IMR-90 (cell line): ENCODE results near the gene LBP. TPM values are rescaled to one million over a fixed set of nuclear protein-coding genes. Genes with fewer than 3 reads are reported as not detected.
"Not testable (repeated sequence)": the region's sequence is repeated elsewhere in the genome, so short reads cannot be mapped to it uniquely, and the experiment has no call there.

Source experiments
- ATAC-seq: fragments of 200-7000 bp; cut with Tn5 transposase; 2 replicates; pipeline ENCODE4 v1.9.1; 2020; ENCODE audit warnings: low read depth, mild to moderate bottlenecking, moderate library complexity
- BruUV-seq: library from RNA; stranded (reverse); fragments of 400-500 nt; replicated peaks from 2 replicates; lab custom pipeline; 2021; lab: Mats Ljungman, UMichigan
- CTCF ChIA-PET: fragments of 300-600 bp; formaldehyde crosslinking; extraction: SDS; loops from one replicate; lab custom pipeline; 2021; ENCODE audit warnings: antibody characterized with exemption; lab: Yijun Ruan, JAX
- POLR2A ChIA-PET: fragments of 300-600 bp; sonication (Branson Sonifier 250); formaldehyde crosslinking; loops from one replicate; lab custom pipeline; 2022; ENCODE audit warnings: antibody characterized with exemption; ENCODE audit not compliant: unreplicated experiment; lab: Charles Lee
- DNase-seq: peaks from one replicate; pipeline ENCODE4 v3.0.0; 2013
- H2AFZ ChIP-seq: replicated peaks from 2 replicates; pipeline ENCODE3; 2013; ENCODE audit warnings: low read length, mild to moderate bottlenecking; ENCODE audit not compliant: poor library complexity
- H2AK5ac ChIP-seq: 2 replicates; pipeline ENCODE4 v1.6.1; 2013; ENCODE audit warnings: low read depth, low read length, inconsistent platforms
- H2AK9ac ChIP-seq: replicated peaks from 2 replicates; pipeline ENCODE3; 2013; ENCODE audit warnings: mild to moderate bottlenecking, low read depth, low read length, moderate library complexity; ENCODE audit not compliant: poor library complexity
- H2BK120ac ChIP-seq: 2 replicates; pipeline ENCODE4 v1.6.1; 2013; ENCODE audit warnings: low read depth, low read length, inconsistent platforms
- H2BK15ac ChIP-seq: 3 replicates; pipeline ENCODE4 v1.6.1; 2013; ENCODE audit warnings: low read depth, low read length, inconsistent platforms
- H2BK20ac ChIP-seq: 2 replicates; pipeline ENCODE4 v1.6.1; 2013; ENCODE audit warnings: low read depth, mild to moderate bottlenecking, inconsistent platforms, low read length, moderate library complexity
- H2BK5ac ChIP-seq: 2 replicates; pipeline ENCODE4 v1.6.1; 2013; ENCODE audit warnings: mild to moderate bottlenecking, low read depth, low read length, inconsistent platforms; ENCODE audit not compliant: poor library complexity, severe bottlenecking
- H3K14ac ChIP-seq: replicated peaks from 2 replicates; pipeline ENCODE4 v1.6.1; 2013; ENCODE audit warnings: low read depth, low read length, inconsistent platforms
- H3K18ac ChIP-seq: 2 replicates; pipeline ENCODE4 v1.6.1; 2013; ENCODE audit warnings: low read depth, low read length, control low read depth
- H3K23ac ChIP-seq: 2 replicates; pipeline ENCODE4 v1.6.1; 2013; ENCODE audit warnings: low read depth, low read length, inconsistent platforms
- H3K27ac ChIP-seq: 2 replicates; pipeline ENCODE4 v1.5.1; 2013; ENCODE audit warnings: mild to moderate bottlenecking, control low read depth, low read length; ENCODE audit not compliant: insufficient read depth
- H3K27me3 ChIP-seq: 2 replicates; pipeline ENCODE4 v1.6.1; 2013; ENCODE audit warnings: low read length; ENCODE audit not compliant: control insufficient read depth, insufficient read depth
- H3K36me3 ChIP-seq: 2 replicates; pipeline ENCODE4 v1.6.1; 2013; ENCODE audit warnings: low read length, mixed read lengths; ENCODE audit not compliant: control insufficient read depth, insufficient read depth
- H3K4ac ChIP-seq: 2 replicates; pipeline ENCODE4 v1.6.1; 2013; ENCODE audit warnings: low read depth, low read length, inconsistent platforms
- H3K4me1 ChIP-seq: 2 replicates; pipeline ENCODE4 v1.6.1; 2013; ENCODE audit warnings: low read length, mixed read lengths; ENCODE audit not compliant: control insufficient read depth, insufficient read depth
- H3K4me2 ChIP-seq: 2 replicates; pipeline ENCODE4 v1.6.1; 2013; ENCODE audit warnings: low read depth, mild to moderate bottlenecking, control low read depth, low read length, moderate library complexity
- H3K4me3 ChIP-seq: 2 replicates; pipeline ENCODE4 v1.5.1; 2013; ENCODE audit warnings: low read depth, mild to moderate bottlenecking, control low read depth, low read length, moderate library complexity; ENCODE audit not compliant: insufficient read depth
- H3K56ac ChIP-seq: 2 replicates; pipeline ENCODE4 v1.6.1; 2013; ENCODE audit warnings: low read length, inconsistent platforms; ENCODE audit not compliant: insufficient read depth; ENCODE audit errors: extremely low read depth
- H3K79me1 ChIP-seq, 2 experiments: 2 replicates each; pipeline ENCODE4 v1.6.1; 2013; ENCODE audit warnings: low read length in 2 of 2, inconsistent platforms in 1 of 2, low read depth in 1 of 2
- H3K9ac ChIP-seq: 2 replicates; pipeline ENCODE4 v1.6.1; 2013; ENCODE audit warnings: low read depth, low read length, control low read depth
- H3K9me1 ChIP-seq: 2 replicates; pipeline ENCODE4 v1.6.1; 2013; ENCODE audit warnings: low read length, inconsistent platforms; ENCODE audit not compliant: insufficient read depth
- H3K9me3 ChIP-seq: 2 replicates; pipeline ENCODE4 v1.6.1; 2013; ENCODE audit warnings: low read length; ENCODE audit not compliant: control insufficient read depth, insufficient read depth
- H4K20me1 ChIP-seq: 2 replicates; pipeline ENCODE4 v1.6.1; 2013; ENCODE audit warnings: low read length, inconsistent platforms; ENCODE audit not compliant: insufficient read depth
- H4K5ac ChIP-seq: 2 replicates; pipeline ENCODE4 v1.6.1; 2013; ENCODE audit warnings: mild to moderate bottlenecking, low read depth, low read length, control low read depth
- H4K8ac ChIP-seq, 2 experiments: 2 replicates each; pipeline ENCODE4 v1.6.1; 2013; ENCODE audit warnings: low read depth in 2 of 2, low read length in 2 of 2, control low read depth in 1 of 2, inconsistent platforms in 1 of 2
- H4K91ac ChIP-seq: 2 replicates; pipeline ENCODE4 v1.6.1; 2013; ENCODE audit warnings: low read depth, low read length, inconsistent platforms; ENCODE audit not compliant: insufficient read depth
- WGBS, 2 experiments: methylation state at CpG; one replicate each; pipeline versions ENCODE4 v1.1.5 to v1.1.7; 2013; ENCODE audit warnings: missing lambda C conversion rate in 2 of 2; ENCODE audit not compliant: insufficient read length in 1 of 2; ENCODE audit errors: extremely low coverage in 2 of 2; 5-methylcytosine and 5-hydroxymethylcytosine counted together
- dilution Hi-C: fragments of 300-500 bp; cut with HindIII; formaldehyde crosslinking; loops from one replicate; pipeline ENCODE4 v1.14.3; 2018; ENCODE audit warnings: low sequenced_read_pairs; ENCODE audit not compliant: unreplicated experiment
- in situ Hi-C: fragments of 300-500 bp; cut with MboI; formaldehyde crosslinking; loops from 3 replicates; pipeline ENCODE4 v1.14.3; 2019; ENCODE audit warnings: low sequenced_read_pairs, inconsistent platforms, mixed read lengths
- intact Hi-C: fragments of 100-400 bp; cut with micrococcal nuclease; formaldehyde crosslinking; loops from 2 replicates; pipeline ENCODE4 v1.10.0; 2022
- polyA plus RNA-seq, 3 experiments: library from polyadenylated mRNA; depleted of rRNA; stranded (reverse); fragments of >200 nt; gene quantifications; 2 replicates each; pipeline ENCODE4 v1.2.3, GENCODE V29; 2012; ENCODE audit warnings: low replicate concordance in 1 of 3
- total RNA-seq: library from RNA; depleted of rRNA; stranded (reverse); fragments of >200 nt; gene quantifications from 2 replicates; pipeline ENCODE4 v1.2.3, GENCODE V29; 2012
- TF ChIP-seq, protein P1 (sequence below): conservative IDR thresholded peaks from 2 replicates; pipeline ENCODE4 v1.5.1; 2012; ENCODE audit warnings: mild to moderate bottlenecking, low read depth, low read length, improper control_type of control experiment

The LBP gene
- total and polyA plus RNA-seq, 2 of the 4 experiments (the other 2 are of a cell fraction) = not detected

GRCh38 chr20:38395165-38395564 lies 48.9 kb downstream of the LBP start:
- H3K27ac ChIP-seq = no peak overlapping the region

GRCh38 chr20:38395751-38396395 lies 49.6 kb downstream of the LBP start:
- ATAC-seq, H2BK120ac ChIP-seq, H3K9me3 ChIP-seq, H3K18ac ChIP-seq, H3K79me1 ChIP-seq, H3K9ac ChIP-seq, H3K9me1 ChIP-seq, H4K8ac ChIP-seq, H3K4me1 ChIP-seq, H3K27ac ChIP-seq, dilution Hi-C loops, H4K5ac ChIP-seq, POLR2A ChIA-PET, H3K36me3 ChIP-seq, H4K20me1 ChIP-seq, H2AFZ ChIP-seq, DNase-seq, H2AK9ac ChIP-seq, H3K23ac ChIP-seq, H3K4ac ChIP-seq, H2AK5ac ChIP-seq, H2BK15ac ChIP-seq, H4K91ac ChIP-seq, H3K4me3 ChIP-seq, H2BK5ac ChIP-seq, BruUV-seq, H2BK20ac ChIP-seq, intact Hi-C loops, H3K14ac ChIP-seq, H3K4me2 ChIP-seq, H3K56ac ChIP-seq: not testable (repeated sequence)
- CTCF ChIA-PET = interaction anchor here (1.0 kb wide), 1 partner anchor 13 kb away, joined by 3 read pairs; no protein-coding TSS in a partner anchor
- in situ Hi-C loops = loop anchor here (25.0 kb wide), 1 partner anchor 1134 kb away; the partner anchor contains the start of gene GHRH
- WGBS, 2 experiments = no CpG with 5 or more reads among the region's 2 CpGs
- peaks cover 20% of the 10 kb centered on the region for H3K27me3 ChIP-seq

More at GRCh38 chr20:38395165-38395564, 48.9 kb downstream of the LBP start:
- in situ Hi-C loops = loop anchor here (25.0 kb wide), 1 partner anchor 1133 kb away; the partner anchor contains the start of gene GHRH
- Histone ChIP-seq H3K79me1 (no peaks in the 10 kb centered on the region), H3K18ac (no peak overlapping the region), H4K5ac (no peak overlapping the region), H3K56ac (no peak overlapping the region), H4K20me1 (no peaks in the 10 kb centered on the region), H2BK20ac (no peak overlapping the region), H3K36me3 (no peaks in the 10 kb centered on the region), H2AFZ (no peak overlapping the region), H3K4ac (no peak overlapping the region), H2BK120ac (no peak overlapping the region), H3K9me1 (0 out of 2 replicates have a peak, but pooled peaks cover 4% of the 10 kb centered on the region), H3K23ac (no peak overlapping the region), H3K9ac (no peak overlapping the region), H3K27me3 (peaks cover 20% of the 10 kb centered on the region), H4K8ac (no peak overlapping the region), H3K4me1 (peaks cover 2% of the 10 kb centered on the region; the same call in 1 of the 2 replicates), H3K9me3 (no peaks in the 10 kb centered on the region), H3K4me3 (no peak overlapping the region), H2AK5ac (no peak overlapping the region), H2BK15ac (no peak overlapping the region), H2AK9ac (no peak overlapping the region), H2BK5ac (no peak overlapping the region), H4K91ac (no peak overlapping the region), H3K14ac (no peak overlapping the region), H3K4me2 (no peak overlapping the region)
- ATAC-seq (peak; percentile 66), DNase-seq (no peak)
- WGBS, 2 experiments = no CpG with 5 or more reads among the region's 2 CpGs
- BruUV-seq = no TSS peak
- intact Hi-C loops = no loop called here
- TF ChIP-seq, protein P1, sequence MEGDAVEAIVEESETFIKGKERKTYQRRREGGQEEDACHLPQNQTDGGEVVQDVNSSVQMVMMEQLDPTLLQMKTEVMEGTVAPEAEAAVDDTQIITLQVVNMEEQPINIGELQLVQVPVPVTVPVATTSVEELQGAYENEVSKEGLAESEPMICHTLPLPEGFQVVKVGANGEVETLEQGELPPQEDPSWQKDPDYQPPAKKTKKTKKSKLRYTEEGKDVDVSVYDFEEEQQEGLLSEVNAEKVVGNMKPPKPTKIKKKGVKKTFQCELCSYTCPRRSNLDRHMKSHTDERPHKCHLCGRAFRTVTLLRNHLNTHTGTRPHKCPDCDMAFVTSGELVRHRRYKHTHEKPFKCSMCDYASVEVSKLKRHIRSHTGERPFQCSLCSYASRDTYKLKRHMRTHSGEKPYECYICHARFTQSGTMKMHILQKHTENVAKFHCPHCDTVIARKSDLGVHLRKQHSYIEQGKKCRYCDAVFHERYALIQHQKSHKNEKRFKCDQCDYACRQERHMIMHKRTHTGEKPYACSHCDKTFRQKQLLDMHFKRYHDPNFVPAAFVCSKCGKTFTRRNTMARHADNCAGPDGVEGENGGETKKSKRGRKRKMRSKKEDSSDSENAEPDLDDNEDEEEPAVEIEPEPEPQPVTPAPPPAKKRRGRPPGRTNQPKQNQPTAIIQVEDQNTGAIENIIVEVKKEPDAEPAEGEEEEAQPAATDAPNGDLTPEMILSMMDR = no peak
- dilution Hi-C loops = no loop called here
- ChIA-PET POLR2A (no interaction called here), CTCF (no interaction called here)
